Gastrocnemius medialis (tissue), 4 donors: ENCODE results near the gene SLC39A3.

Experiments used
- POLR2A ChIP-seq, 2 donors: fragments of 450-650 bp; IDR thresholded peaks; one replicate each; pipeline ENCODE4 v1.6.1; 2017; ENCODE audit warnings: antibody characterized with exemption in 2 of 2, mild to moderate bottlenecking in 2 of 2, moderate library complexity in 2 of 2
- TF ChIP-seq, protein P1 (sequence below), 5 experiments: fragments of 450-650 bp in 3 of 5; fragments of 200-600 bp in 2 of 5; sonication (generic) in 2 of 5; IDR thresholded peaks in 4 of 5; conservative IDR thresholded peaks in 1 of 5; 1 replicate in 4 of 5; 2 replicates in 1 of 5; pipeline ENCODE4 v1.5.1; 2016 to 2019; ENCODE audit warnings: antibody characterized with exemption in 5 of 5, mild to moderate bottlenecking in 3 of 5, moderate library complexity in 3 of 5

DNA sequence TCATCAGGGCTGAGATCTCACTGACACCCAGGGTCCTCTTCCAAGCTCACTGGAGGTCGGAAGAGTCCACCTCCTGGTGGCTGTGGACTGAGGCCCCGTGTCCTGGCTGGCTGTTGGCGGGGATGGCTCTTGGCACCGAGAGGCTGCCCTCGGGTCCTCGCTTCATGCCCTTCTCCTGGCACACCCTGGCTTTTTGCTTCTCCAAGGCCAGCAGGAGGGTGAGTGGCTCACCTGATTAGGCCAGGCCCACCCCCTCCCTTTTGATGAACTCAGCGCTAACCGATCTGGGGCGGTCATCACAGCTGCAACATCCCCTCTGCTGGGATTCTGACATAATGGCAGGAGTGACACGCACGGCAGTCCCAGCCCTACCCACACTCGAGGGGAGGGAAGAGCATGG lies 4.4 kb downstream of the SLC39A3 start:
- TF ChIP-seq POLR2A (IDR thresholded peaks at IDR 0.05), result no peak
- TF ChIP-seq, protein P1, sequence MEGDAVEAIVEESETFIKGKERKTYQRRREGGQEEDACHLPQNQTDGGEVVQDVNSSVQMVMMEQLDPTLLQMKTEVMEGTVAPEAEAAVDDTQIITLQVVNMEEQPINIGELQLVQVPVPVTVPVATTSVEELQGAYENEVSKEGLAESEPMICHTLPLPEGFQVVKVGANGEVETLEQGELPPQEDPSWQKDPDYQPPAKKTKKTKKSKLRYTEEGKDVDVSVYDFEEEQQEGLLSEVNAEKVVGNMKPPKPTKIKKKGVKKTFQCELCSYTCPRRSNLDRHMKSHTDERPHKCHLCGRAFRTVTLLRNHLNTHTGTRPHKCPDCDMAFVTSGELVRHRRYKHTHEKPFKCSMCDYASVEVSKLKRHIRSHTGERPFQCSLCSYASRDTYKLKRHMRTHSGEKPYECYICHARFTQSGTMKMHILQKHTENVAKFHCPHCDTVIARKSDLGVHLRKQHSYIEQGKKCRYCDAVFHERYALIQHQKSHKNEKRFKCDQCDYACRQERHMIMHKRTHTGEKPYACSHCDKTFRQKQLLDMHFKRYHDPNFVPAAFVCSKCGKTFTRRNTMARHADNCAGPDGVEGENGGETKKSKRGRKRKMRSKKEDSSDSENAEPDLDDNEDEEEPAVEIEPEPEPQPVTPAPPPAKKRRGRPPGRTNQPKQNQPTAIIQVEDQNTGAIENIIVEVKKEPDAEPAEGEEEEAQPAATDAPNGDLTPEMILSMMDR (IDR thresholded peaks at IDR 0.05 in 4 of 5, conservative IDR thresholded peaks at IDR 0.05 in 1 of 5), result no peak
